Endothelial cell of umbilical vein (primary cell): ENCODE data around the gene RABGAP1. TPM values are rescaled to one million over a fixed set of nuclear protein-coding genes. Genes with fewer than 3 reads are reported as not detected.

ENCODE experiments used
- BruUV-seq: library from RNA; stranded (reverse); fragments of 400-500 nt; replicated peaks from 2 replicates; lab custom pipeline; 2021; lab: Mats Ljungman, UMichigan
- CTCF ChIA-PET: fragments of 300-600, 350-600 bp; sonication (Branson Sonifier 250); formaldehyde crosslinking; loops from one replicate; lab custom pipeline; 2021; ENCODE audit warnings: antibody characterized with exemption, inconsistent platforms; lab: Charles Lee
- POLR2A ChIA-PET: fragments of 300-600, 350-600 bp; sonication (Branson Sonifier 250); formaldehyde crosslinking; loops from one replicate; lab custom pipeline; 2021; ENCODE audit warnings: antibody characterized with exemption, inconsistent platforms; lab: Charles Lee
- DNase-seq: peaks from one replicate; pipeline ENCODE4 v3.0.0-alpha.2; 2011; ENCODE audit warnings: low read depth, low spot score
- FAIRE-seq: peaks from 2 replicates; lab custom pipeline; 2011; peaks lifted over from hg19 to GRCh38; lab: Jason Lieb, UNC
- H2AFZ ChIP-seq: 2 replicates; pipeline ENCODE4 v1.6.0; 2012; ENCODE audit warnings: low read depth, low read length, control low read depth, inconsistent platforms
- H3K27ac ChIP-seq: 2 replicates; pipeline ENCODE4 v1.5.1; 2011; ENCODE audit warnings: low read depth, mild to moderate bottlenecking, control low read depth, low read length, moderate library complexity; ENCODE audit not compliant: insufficient read depth
- H3K27me3 ChIP-seq, 2 experiments: 2 replicates each; pipeline versions ENCODE4 v1.6.0 to v1.6.1; 2011; ENCODE audit warnings: low read length in 2 of 2, mixed read lengths in 1 of 2; ENCODE audit not compliant: control insufficient read depth in 2 of 2, insufficient read depth in 2 of 2
- H3K36me3 ChIP-seq, 2 experiments: 2 replicates in 1 of 2; 3 replicates in 1 of 2; pipeline ENCODE4 v1.5.1; 2011; ENCODE audit warnings: low read length in 2 of 2, mild to moderate bottlenecking in 1 of 2, moderate library complexity in 1 of 2; ENCODE audit not compliant: control insufficient read depth in 2 of 2, insufficient read depth in 2 of 2; ENCODE audit errors: extremely low read depth in 1 of 2
- H3K4me1 ChIP-seq: 3 replicates; pipeline ENCODE4 v1.5.1; 2011; ENCODE audit warnings: mild to moderate bottlenecking, low read length; ENCODE audit not compliant: control insufficient read depth, insufficient read depth; ENCODE audit errors: extremely low read depth
- H3K4me2 ChIP-seq: 2 replicates; pipeline ENCODE4 v1.6.1; 2011; ENCODE audit warnings: low read length, control low read depth, mixed read lengths; ENCODE audit not compliant: insufficient read depth
- H3K4me3 ChIP-seq, 3 experiments: fragments of 200-600 bp in 1 of 3; sonication (generic), shearing (Covaris generic) in 1 of 3; replicated peaks in 1 of 3; 2 replicates each; pipeline ENCODE4 v1.5.1; 2011 to 2016; ENCODE audit warnings: control low read depth in 3 of 3, low read length in 3 of 3, mild to moderate bottlenecking in 2 of 3, inconsistent platforms in 1 of 3, low read depth in 1 of 3, moderate library complexity in 1 of 3; ENCODE audit not compliant: insufficient read depth in 1 of 3
- H3K79me2 ChIP-seq: 2 replicates; pipeline ENCODE4 v1.6.0; 2012; ENCODE audit warnings: low read length, inconsistent platforms; ENCODE audit not compliant: control insufficient read depth, insufficient read depth
- H3K9ac ChIP-seq: replicated peaks from 2 replicates; pipeline ENCODE3; 2011; ENCODE audit warnings: low read length, control low read depth; ENCODE audit not compliant: insufficient read depth; ENCODE audit errors: extremely low read depth
- H3K9me1 ChIP-seq: replicated peaks from 3 replicates; pipeline ENCODE4 v1.6.0; 2011; ENCODE audit warnings: mild to moderate bottlenecking, low read length; ENCODE audit not compliant: control insufficient read depth, insufficient read depth; ENCODE audit errors: extremely low read depth
- H3K9me3 ChIP-seq: replicated peaks from 2 replicates; pipeline ENCODE4 v1.5.1; 2012; ENCODE audit warnings: low read length, inconsistent platforms; ENCODE audit not compliant: control insufficient read depth, insufficient read depth
- H4K20me1 ChIP-seq: replicated peaks from 2 replicates; pipeline ENCODE3; 2011; ENCODE audit warnings: mild to moderate bottlenecking, low read length; ENCODE audit not compliant: control insufficient read depth, insufficient read depth; ENCODE audit errors: extremely low read depth
- CTCF ChIP-seq, 2 donors: IDR thresholded peaks; 1 replicate in 1 of 2; 2 replicates in 1 of 2; pipeline ENCODE4 v1.5.1; 2011; ENCODE audit warnings: low read length in 2 of 2, mild to moderate bottlenecking in 2 of 2, moderate library complexity in 2 of 2, control low read depth in 1 of 2, inconsistent platforms in 1 of 2, low read depth in 1 of 2; ENCODE audit not compliant: insufficient read depth in 1 of 2; ENCODE audit errors: extremely low read depth in 1 of 2
- EZH2 ChIP-seq: IDR thresholded peaks from 2 replicates; pipeline ENCODE4 v1.6.1; 2012; ENCODE audit warnings: borderline replicate concordance, low read depth, mild to moderate bottlenecking, moderate library complexity, low read length, inconsistent platforms; ENCODE audit not compliant: severe bottlenecking
- FOS ChIP-seq: IDR thresholded peaks from 2 replicates; pipeline ENCODE4 v1.6.1; 2011; ENCODE audit warnings: mild to moderate bottlenecking, low read length, moderate library complexity, borderline replicate concordance; ENCODE audit not compliant: insufficient read depth
- GATA2 ChIP-seq: IDR thresholded peaks from 2 replicates; pipeline ENCODE4 v1.7.0; 2011; ENCODE audit warnings: low read depth, mild to moderate bottlenecking, moderate library complexity, mixed read lengths, low read length; ENCODE audit not compliant: insufficient read length, insufficient read depth
- JUN ChIP-seq: IDR thresholded peaks from 2 replicates; pipeline ENCODE4 v1.6.1; 2011; ENCODE audit warnings: borderline replicate concordance, low read depth; ENCODE audit not compliant: insufficient read length, insufficient read depth
- MAX ChIP-seq: IDR thresholded peaks from 2 replicates; pipeline ENCODE4 v1.6.1; 2011; ENCODE audit not compliant: insufficient read depth, insufficient read length
- MYC ChIP-seq: IDR thresholded peaks from one replicate; pipeline ENCODE4 v1.6.1; 2011; ENCODE audit warnings: mild to moderate bottlenecking, low read depth, low read length
- POLR2A ChIP-seq: IDR thresholded peaks from 2 replicates; pipeline ENCODE4 v1.6.1; 2012; ENCODE audit warnings: low read depth, mild to moderate bottlenecking, control low read depth, low read length
- POLR2AphosphoS5 ChIP-seq: IDR thresholded peaks from 2 replicates; pipeline ENCODE4 v1.6.1; 2012; ENCODE audit warnings: low read depth, mild to moderate bottlenecking, control low read depth, low read length, moderate library complexity; ENCODE audit not compliant: insufficient read depth
- dilution Hi-C: fragments of 300-500 bp; cut with MboI; formaldehyde crosslinking; loops from one replicate; pipeline ENCODE4 v1.15.0; 2019; ENCODE audit warnings: low sequenced_read_pairs; ENCODE audit not compliant: extremely low pct_ligation_motif_present
- intact Hi-C: fragments of 100-400 bp; cut with micrococcal nuclease; formaldehyde crosslinking; loops from one replicate; pipeline ENCODE4 v1.10.0; 2022
- polyA plus RNA-seq, 4 experiments: library from polyadenylated mRNA; depleted of rRNA in 3 of 4; stranded (reverse) in 3 of 4; unstranded in 1 of 4; fragments of >200 nt; gene quantifications; 2 replicates each; pipeline versions ENCODE4 v1.2.1 to v1.2.3, GENCODE V29; 2011 to 2012; ENCODE audit warnings: missing spikeins in 1 of 4
- total RNA-seq: library from RNA; stranded (reverse); gene quantifications from 2 replicates; pipeline ENCODE4 v1.2.3, GENCODE V29; 2021

The RABGAP1 gene
- total and polyA plus RNA-seq, 2 donors (not counting 3 experiments of a cell fraction or from before 2014, with no cell fraction given): 19.0 to 53.6 TPM

DNA sequence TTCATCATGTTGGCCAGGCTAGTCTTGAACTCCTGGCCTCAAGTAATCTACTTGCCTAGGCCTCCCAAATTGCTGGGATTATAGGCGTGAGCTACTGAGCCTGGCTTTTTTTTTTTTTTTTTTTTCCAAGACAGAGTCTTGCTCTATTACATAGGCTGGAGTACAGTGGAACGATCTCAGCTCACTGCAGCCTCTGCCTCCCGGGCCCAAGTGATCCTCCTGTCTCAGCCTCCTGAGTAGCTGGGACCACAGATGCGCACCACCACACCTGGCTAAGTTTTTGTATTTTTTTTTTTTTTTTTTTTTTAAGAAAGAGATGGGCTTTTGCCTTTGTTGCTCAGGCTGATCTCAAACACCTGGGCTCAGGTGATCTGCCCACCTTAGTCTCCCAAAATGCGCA is 66.4 kb downstream of the RABGAP1 start:
- Histone ChIP-seq H4K20me1 (no peaks in the 10 kb centered on the region), H3K9me1 (no peaks in the 10 kb centered on the region), H3K27me3 (no peaks in the 10 kb centered on the region), H3K79me2 (no peaks in the 10 kb centered on the region), H3K9ac (no peak overlapping the region), H3K4me1 (peaks cover 16% of the 10 kb centered on the region), H3K27ac (no peak overlapping the region), H3K9me3 (no peaks in the 10 kb centered on the region), H3K4me2 (no peak overlapping the region), H3K36me3 (peaks cover 3 to 6% of the 10 kb centered on the region in 2 experiments), H2AFZ (no peak overlapping the region), H3K4me3 (no peak overlapping the region)
- no peak for DNase-seq
- ChIA-PET CTCF (interaction anchor here (2.1 kb wide), 1 partner anchor 22 kb away, joined by 6 read pairs; no protein-coding TSS in a partner anchor), POLR2A (no interaction called here)
- TF ChIP-seq CTCF (IDR thresholded peaks at IDR 0.05; ENCODE audit: extremely low read depth in 1 of 2, insufficient read depth in 1 of 2, low read depth in 1 of 2, low read length in 2 of 2) (no peak), GATA2 (no peak), POLR2AphosphoS5 (no peak), FOS (no peak), JUN (no peak), MAX (no peak), EZH2 (no peak), POLR2A (no peak), MYC (no peak)
- intact Hi-C loops: no loop called here
- dilution Hi-C loops: no loop called here
- FAIRE-seq: no peak
- no TSS peak for BruUV-seq
